SKM-1 (cell line): Measurements from ENCODE around the gene DNAJB5.

ENCODE experiments used
- DNase-seq: peaks from one replicate; lab custom pipeline; 2025; ENCODE audit not compliant: unreplicated experiment; lab: John Stamatoyannopoulos, UW

DNAJB5 gene

GRCh38 chr9:34983209-34983608 lies 6.3 kb upstream of the DNAJB5 start:
- peak; percentile 56 for DNase-seq

GRCh38 chr9:34984049-34984448 lies 5.5 kb upstream of the DNAJB5 start:
- no peak for DNase-seq

- DNase-seq, result peak; percentile 61
Measured at GRCh38 chr9:34985311-34985899, 4.1 kb upstream of the DNAJB5 start.

- peak; percentile 22 for DNase-seq
Measured at GRCh38 chr9:34986540-34987047, 3.0 kb upstream of the DNAJB5 start.

GRCh38 chr9:34987160-34987901 lies 2.2 kb upstream of the DNAJB5 start:
- DNase-seq, result no peak

GRCh38 chr9:34988218-34989002 lies 1.1 kb upstream of the DNAJB5 start:
- no peak for DNase-seq

GRCh38 chr9:34989946-34990635 lies 546 bp downstream of the DNAJB5 start:
- no peak for DNase-seq

GRCh38 chr9:34990908-34991606 lies 1.5 kb downstream of the DNAJB5 start:
- DNase-seq, result no peak

GRCh38 chr9:34991607-34992375 lies 2.2 kb downstream of the DNAJB5 start:
- DNase-seq, result no peak

- no peak for DNase-seq
Measured at GRCh38 chr9:34992376-34992951, 2.9 kb downstream of the DNAJB5 start.

GRCh38 chr9:34993502-34994259 lies 4.1 kb downstream of the DNAJB5 start:
- no peak for DNase-seq

- DNase-seq, result no peak
Measured at GRCh38 chr9:34994260-34994899, 4.8 kb downstream of the DNAJB5 start.

- DNase-seq, result no peak
Measured at GRCh38 chr9:34994900-34995669, 5.5 kb downstream of the DNAJB5 start.

GRCh38 chr9:34995670-34996060 lies 6.1 kb downstream of the DNAJB5 start:
- DNase-seq, result no peak

- DNase-seq, result no peak
Measured at GRCh38 chr9:34996181-34996904, 6.8 kb downstream of the DNAJB5 start.

GRCh38 chr9:34996905-34997279 lies 7.3 kb downstream of the DNAJB5 start:
- DNase-seq, result no peak

GRCh38 chr9:34997379-34997781 lies 7.8 kb downstream of the DNAJB5 start:
- DNase-seq, result no peak
